HCT116 (cell line): Measurements from ENCODE around the gene SIGLEC5. TPM values are rescaled to one million over a fixed set of nuclear protein-coding genes. Genes with fewer than 3 reads are reported as not detected.
A peak's percentile ranks its signal among the peaks of the same experiment; 100 is the strongest.

Experiments
- ATAC-seq: fragments of 200-7000 bp; cut with Tn5 transposase; 2 replicates; pipeline ENCODE4 v1.9.1; 2020; ENCODE audit warnings: mild to moderate bottlenecking, moderate library complexity
- BruUV-seq: library from RNA; stranded (reverse); fragments of 400-500 nt; replicated peaks from 2 replicates; lab custom pipeline; 2021; lab: Mats Ljungman, UMichigan
- CTCF ChIA-PET: fragments of 300-600 bp; sonication (Branson Sonifier 250); formaldehyde crosslinking; loops from one replicate; lab custom pipeline; 2021; ENCODE audit warnings: antibody characterized with exemption; lab: Charles Lee
- POLR2A ChIA-PET: fragments of 300-600, 350-600 bp; sonication (Branson Sonifier 250); formaldehyde crosslinking; loops from one replicate; lab custom pipeline; 2021; ENCODE audit warnings: antibody characterized with exemption; lab: Charles Lee
- RAD21 ChIA-PET, 2 experiments: fragments of 300-600 bp; sonication (Branson Sonifier 250); formaldehyde crosslinking; loops; one replicate each; lab custom pipeline; 2023; ENCODE audit warnings: low total read pairs in 2 of 2; ENCODE audit not compliant: uncharacterized antibody in 2 of 2, unreplicated experiment in 2 of 2, low non-redundant PET in 1 of 2; lab: Charles Lee
- DNase-seq: peaks from one replicate; pipeline ENCODE4 v3.0.0-alpha.2; 2010; ENCODE audit warnings: low read depth, low spot score
- H2AFZ ChIP-seq: fragments of 200-600 bp; shearing (Covaris generic), sonication (generic); 2 replicates; pipeline ENCODE4 v1.6.1; 2017; ENCODE audit warnings: low read depth, mixed run types, mixed read lengths, antibody characterized with exemption, low read length; ENCODE audit not compliant: poor library complexity, severe bottlenecking
- H3K27ac ChIP-seq: 2 replicates; pipeline ENCODE4 v1.5.1; 2012; ENCODE audit warnings: low read depth, low read length
- H3K27me3 ChIP-seq: fragments of 200-600 bp; sonication (generic); 2 replicates; pipeline ENCODE4 v1.6.1; 2016; ENCODE audit warnings: mixed run types, low read length, mixed read lengths; ENCODE audit not compliant: insufficient read depth
- H3K36me3 ChIP-seq, 2 experiments: fragments of 200-500 bp in 1 of 2; fragments of 200-600 bp in 1 of 2; sonication (Bioruptor generic) in 1 of 2; sonication (generic) in 1 of 2; 2 replicates each; pipeline versions ENCODE4 v1.5.1 to v1.6.1; 2014 to 2016; ENCODE audit warnings: low read length in 2 of 2, inconsistent platforms in 1 of 2, mixed read lengths in 1 of 2, mixed run types in 1 of 2; ENCODE audit not compliant: insufficient read depth in 2 of 2, control insufficient read depth in 1 of 2
- H3K4me1 ChIP-seq, 2 experiments: fragments of 200-600 bp in 1 of 2; sonication (generic) in 1 of 2; 2 replicates each; pipeline versions ENCODE4 v1.5.1 to v1.6.1; 2012 to 2017; ENCODE audit warnings: low read length in 2 of 2, inconsistent platforms in 1 of 2, mild to moderate bottlenecking in 1 of 2, mixed read lengths in 1 of 2, mixed run types in 1 of 2, moderate library complexity in 1 of 2; ENCODE audit not compliant: insufficient read depth in 2 of 2, control insufficient read depth in 1 of 2
- H3K4me2 ChIP-seq: fragments of 200-600 bp; sonication (generic); 2 replicates; pipeline ENCODE4 v1.6.1; 2017; ENCODE audit warnings: mixed run types, low read length, mixed read lengths
- H3K4me3 ChIP-seq, 2 experiments: fragments of 200-600 bp in 1 of 2; sonication (generic) in 1 of 2; replicated peaks in 1 of 2; 2 replicates each; pipeline ENCODE4 v1.5.1; 2011 to 2016; ENCODE audit warnings: low read length in 2 of 2, control low read depth in 1 of 2, low read depth in 1 of 2, mild to moderate bottlenecking in 1 of 2, mixed read lengths in 1 of 2, mixed run types in 1 of 2
- H3K79me2 ChIP-seq: fragments of 200-600 bp; sonication (generic); 2 replicates; pipeline ENCODE4 v1.6.1; 2017; ENCODE audit warnings: mild to moderate bottlenecking, mixed run types, low read length, moderate library complexity, mixed read lengths; ENCODE audit not compliant: insufficient read depth
- H3K9ac ChIP-seq: fragments of 200-600 bp; sonication (generic); 2 replicates; pipeline ENCODE4 v1.6.1; 2016; ENCODE audit warnings: low read length, mixed read lengths
- H3K9me2 ChIP-seq: fragments of 200-600 bp; sonication (generic), shearing (Covaris generic); 2 replicates; pipeline ENCODE4 v1.6.1; 2017; ENCODE audit warnings: mixed run types, mild to moderate bottlenecking, moderate library complexity; ENCODE audit not compliant: insufficient read depth
- H3K9me3 ChIP-seq, 2 experiments: fragments of 200-500 bp in 1 of 2; fragments of 200-600 bp in 1 of 2; sonication (Bioruptor generic) in 1 of 2; sonication (generic) in 1 of 2; 2 replicates each; pipeline ENCODE4 v1.6.1; 2014 to 2017; ENCODE audit warnings: low read length in 2 of 2, mixed read lengths in 2 of 2, inconsistent platforms in 1 of 2, low read depth in 1 of 2, mild to moderate bottlenecking in 1 of 2, mixed run types in 1 of 2, moderate library complexity in 1 of 2; ENCODE audit not compliant: control insufficient read depth in 1 of 2, insufficient read depth in 1 of 2
- H4K20me1 ChIP-seq: fragments of 200-600 bp; sonication (generic), shearing (Covaris generic); 2 replicates; pipeline ENCODE4 v1.6.1; 2017; ENCODE audit warnings: mixed run types, mild to moderate bottlenecking, moderate library complexity; ENCODE audit not compliant: insufficient read depth
- ATF3 ChIP-seq: IDR thresholded peaks from 2 replicates; pipeline ENCODE4 v1.6.1; 2012
- CBX3 ChIP-seq: IDR thresholded peaks from 2 replicates; pipeline ENCODE4 v1.6.1; 2012; ENCODE audit warnings: low read depth
- EGR1 ChIP-seq: IDR thresholded peaks from 2 replicates; pipeline ENCODE4 v1.6.1; 2012; ENCODE audit warnings: low read depth
- ELF1 ChIP-seq: IDR thresholded peaks from 2 replicates; pipeline ENCODE4 v1.6.1; 2012; ENCODE audit warnings: low read depth, borderline replicate concordance
- EZH2 ChIP-seq: fragments of 200-600 bp; sonication (generic); IDR thresholded peaks from 2 replicates; pipeline ENCODE4 v1.6.1; 2017; ENCODE audit warnings: antibody characterized with exemption, mixed run types
- EZH2phosphoT487 ChIP-seq: fragments of 200-600 bp; IDR thresholded peaks from 2 replicates; pipeline ENCODE4 v1.6.1; 2018; ENCODE audit warnings: antibody characterized with exemption, borderline replicate concordance
- JUND ChIP-seq: IDR thresholded peaks from 2 replicates; pipeline ENCODE4 v1.6.1; 2012
- POLR2A ChIP-seq: IDR thresholded peaks from 2 replicates; pipeline ENCODE4 v1.7.0; 2011; ENCODE audit warnings: borderline replicate concordance; ENCODE audit not compliant: insufficient read depth, insufficient read length; ENCODE audit errors: extremely low read depth
- POLR2AphosphoS5 ChIP-seq: IDR thresholded peaks from 2 replicates; pipeline ENCODE4 v1.6.1; 2011; ENCODE audit warnings: mild to moderate bottlenecking, low read depth, low read length, moderate library complexity
- RAD21 ChIP-seq: IDR thresholded peaks from 2 replicates; pipeline ENCODE4 v1.6.1; 2012; ENCODE audit warnings: low read depth, mild to moderate bottlenecking
- SIN3A ChIP-seq: IDR thresholded peaks from 2 replicates; pipeline ENCODE4 v1.6.1; 2012; ENCODE audit warnings: low read depth
- SP1 ChIP-seq: IDR thresholded peaks from 2 replicates; pipeline ENCODE4 v1.6.1; 2012; ENCODE audit warnings: low read depth
- SRF ChIP-seq: IDR thresholded peaks from 2 replicates; pipeline ENCODE4 v1.6.1; 2012; ENCODE audit warnings: low read depth
- TCF7L2 ChIP-seq: IDR thresholded peaks from 2 replicates; pipeline ENCODE4 v1.7.0; 2011; ENCODE audit warnings: borderline replicate concordance, inconsistent platforms; ENCODE audit not compliant: insufficient read depth, insufficient read length; ENCODE audit errors: extremely low read depth
- YY1 ChIP-seq: IDR thresholded peaks from 2 replicates; pipeline ENCODE4 v1.6.1; 2011; ENCODE audit warnings: low read length, low read depth, moderate library complexity, mild to moderate bottlenecking; ENCODE audit not compliant: insufficient replicate concordance; ENCODE audit errors: extremely low read depth
- ZFX ChIP-seq: fragments of 450-650 bp; IDR thresholded peaks from 2 replicates; pipeline ENCODE4 v1.6.1; 2017
- ZNF274 ChIP-seq: fragments of 200-500 bp; sonication (Bioruptor generic); IDR thresholded peaks from 2 replicates; pipeline ENCODE4 v1.6.1; 2014; ENCODE audit warnings: mild to moderate bottlenecking, low read depth, low read length, inconsistent platforms
- intact Hi-C: fragments of 100-400 bp; cut with micrococcal nuclease; formaldehyde crosslinking; loops from 2 replicates; pipeline ENCODE4 v1.10.0; 2022
- total RNA-seq: library from RNA; stranded (reverse); gene quantifications from one replicate; pipeline ENCODE4 v1.2.1, GENCODE V29; 2021; ENCODE audit not compliant: unreplicated experiment
- TF ChIP-seq, protein P1 (sequence below): IDR thresholded peaks from 2 replicates; pipeline ENCODE4 v1.6.1; 2012; ENCODE audit warnings: low read depth

The SIGLEC5 gene
- total RNA-seq, 1 experiment from 2014 or later = not detected

DNA sequence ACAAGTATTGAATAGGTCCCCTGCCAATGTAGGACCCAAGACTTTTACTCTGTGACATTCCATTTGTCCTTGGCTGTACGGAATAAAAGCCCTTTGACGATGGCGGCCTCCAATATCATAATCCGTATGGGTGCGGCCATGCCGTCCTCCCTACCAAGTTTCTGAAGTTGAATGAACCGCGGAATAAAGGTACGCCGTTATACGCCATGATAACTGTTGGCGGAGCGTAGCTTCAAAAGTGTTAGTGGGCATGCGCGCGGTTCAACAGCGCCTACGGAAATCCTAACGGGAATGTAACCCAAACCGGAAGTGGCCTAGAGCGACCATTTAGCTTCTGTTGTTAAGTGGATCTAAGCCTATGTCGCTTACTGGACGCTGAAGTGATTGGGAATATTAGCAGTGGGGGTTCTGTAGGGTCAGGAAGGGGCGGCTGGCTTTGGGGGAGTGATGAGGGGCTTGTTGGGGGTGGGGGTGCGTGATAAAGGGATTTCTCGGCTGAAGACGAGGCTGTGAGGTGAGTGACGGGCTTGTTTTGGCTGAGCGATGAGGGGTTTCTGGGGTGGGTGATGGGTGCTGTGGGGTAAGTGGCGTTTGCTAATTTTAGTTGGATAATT, 59.1 kb downstream of the SIGLEC5 start, which contains the start of gene ZNF175:
Gene ZNF175 (plus strand): TSS at position 322 of the 614 bp plus-strand sequence. CDS start 2,047 bp downstream, outside the sequence.
- Histone ChIP-seq H3K79me2 (peaks cover 13% of the 10 kb centered on the region), H4K20me1 (no peaks in the 10 kb centered on the region), H3K4me3 (peak within 1 kb of the TSS; percentile 81 to 85), H3K4me2 (peak within 1 kb of the TSS; percentile 94), H3K27me3 (peaks cover 11% of the 10 kb centered on the region; the same call in 1 of the 2 replicates), H2AFZ (peak within 1 kb of the TSS; percentile 98), H3K9me3 (no peaks in the 10 kb centered on the region), H3K36me3 (peaks cover 0 to 11% of the 10 kb centered on the region in 2 experiments; a peak in 3 of 4 replicates), H3K9me2 (no peaks in the 10 kb centered on the region), H3K9ac (peak within 1 kb of the TSS; percentile 74), H3K27ac (no peak within 1 kb of the TSS), H3K4me1 (peaks cover 5 to 10% of the 10 kb centered on the region in 2 experiments; a peak in 2 of 4 replicates)
- ATAC-seq (peak; percentile 95), DNase-seq (peak; percentile 98)
- BruUV-seq = no TSS peak
- peak; percentile 68; the same call in 1 of the 2 replicates for TF ChIP-seq CBX3
- TF ChIP-seq RAD21 = no peak
- TF ChIP-seq EGR1 = peak; percentile 96
- TF ChIP-seq ATF3 = no peak
- no peak for TF ChIP-seq EZH2phosphoT487
- peak; percentile 63 for TF ChIP-seq SP1
- peak; percentile 100 for TF ChIP-seq YY1
- no peak for TF ChIP-seq EZH2
- peak; percentile 64 for TF ChIP-seq TCF7L2
- no peak for TF ChIP-seq SRF
- TF ChIP-seq ZNF274 = no peak
- TF ChIP-seq, protein P1, sequence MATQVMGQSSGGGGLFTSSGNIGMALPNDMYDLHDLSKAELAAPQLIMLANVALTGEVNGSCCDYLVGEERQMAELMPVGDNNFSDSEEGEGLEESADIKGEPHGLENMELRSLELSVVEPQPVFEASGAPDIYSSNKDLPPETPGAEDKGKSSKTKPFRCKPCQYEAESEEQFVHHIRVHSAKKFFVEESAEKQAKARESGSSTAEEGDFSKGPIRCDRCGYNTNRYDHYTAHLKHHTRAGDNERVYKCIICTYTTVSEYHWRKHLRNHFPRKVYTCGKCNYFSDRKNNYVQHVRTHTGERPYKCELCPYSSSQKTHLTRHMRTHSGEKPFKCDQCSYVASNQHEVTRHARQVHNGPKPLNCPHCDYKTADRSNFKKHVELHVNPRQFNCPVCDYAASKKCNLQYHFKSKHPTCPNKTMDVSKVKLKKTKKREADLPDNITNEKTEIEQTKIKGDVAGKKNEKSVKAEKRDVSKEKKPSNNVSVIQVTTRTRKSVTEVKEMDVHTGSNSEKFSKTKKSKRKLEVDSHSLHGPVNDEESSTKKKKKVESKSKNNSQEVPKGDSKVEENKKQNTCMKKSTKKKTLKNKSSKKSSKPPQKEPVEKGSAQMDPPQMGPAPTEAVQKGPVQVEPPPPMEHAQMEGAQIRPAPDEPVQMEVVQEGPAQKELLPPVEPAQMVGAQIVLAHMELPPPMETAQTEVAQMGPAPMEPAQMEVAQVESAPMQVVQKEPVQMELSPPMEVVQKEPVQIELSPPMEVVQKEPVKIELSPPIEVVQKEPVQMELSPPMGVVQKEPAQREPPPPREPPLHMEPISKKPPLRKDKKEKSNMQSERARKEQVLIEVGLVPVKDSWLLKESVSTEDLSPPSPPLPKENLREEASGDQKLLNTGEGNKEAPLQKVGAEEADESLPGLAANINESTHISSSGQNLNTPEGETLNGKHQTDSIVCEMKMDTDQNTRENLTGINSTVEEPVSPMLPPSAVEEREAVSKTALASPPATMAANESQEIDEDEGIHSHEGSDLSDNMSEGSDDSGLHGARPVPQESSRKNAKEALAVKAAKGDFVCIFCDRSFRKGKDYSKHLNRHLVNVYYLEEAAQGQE = no peak
- no peak for TF ChIP-seq SIN3A
- no peak for TF ChIP-seq POLR2A
- peak; percentile 88 for TF ChIP-seq ELF1
- TF ChIP-seq JUND = no peak
- no peak for TF ChIP-seq ZFX
- peak; percentile 73 for TF ChIP-seq POLR2AphosphoS5
- ChIA-PET POLR2A (interaction anchor here (0.7 to 1.1 kb wide), 5 partner anchors 23 to 355 kb away, joined by 3 to 6 read pairs (median 4); no protein-coding TSS in a partner anchor), RAD21 (no interaction called here), CTCF (interaction anchor here (1.1 kb wide), 1 partner anchor 90 kb away, joined by 3 read pairs; no protein-coding TSS in a partner anchor)
- intact Hi-C loops = loop anchor here (2.0 kb wide), 1 partner anchor 24 kb away; no protein-coding TSS in a partner anchor
